ENCODE results near the gene ZBTB20. TPM values are rescaled to one million over a fixed set of nuclear protein-coding genes. Genes with fewer than 3 reads are reported as not detected.

ZBTB20 gene
- total and polyA plus RNA-seq, 12 donors, result 0.57 to 105 (median 86.8) TPM

GRCh38 chr3:114336122-114336697, 810.9 kb downstream of the ZBTB20 start:
- H3K4me3 ChIP-seq, result no peak overlapping the region
- WGBS, 2 donors, result 63 to 74% methylated on average over 1 of the region's 1 CpG
- H3K27me3 ChIP-seq, result no peaks in the 10 kb centered on the region
- H3K36me3 ChIP-seq, result peaks cover 0 to 54% (median 10%) of the 10 kb centered on the region in 9 donors
- ATAC-seq (no peak), DNase-seq (no peak)
- no peak overlapping the region for H3K27ac ChIP-seq
- H3K9me3 ChIP-seq, result peaks cover 0 to 6% (median 0%) of the 10 kb centered on the region in 11 donors
- intact Hi-C loops (cut with DNase I), result no loop called here
- H3K4me1 ChIP-seq, result peaks cover 0 to 38% (median 14%) of the 10 kb centered on the region in 9 donors
- TF ChIP-seq CTCF (IDR thresholded peaks at IDR 0.05), result peak; percentile 8 to 60 (median 50)

- H3K27me3 ChIP-seq, result no peaks in the 10 kb centered on the region
- 95% methylated on average over 2 of the region's 2 CpGs for WGBS, 2 donors
These were observed 813.2 kb downstream of the ZBTB20 start for GRCh38 chr3:114333923-114334240.

GRCh38 chr3:114333180-114333922, 813.7 kb downstream of the ZBTB20 start:
- Histone ChIP-seq H3K4me1 (peaks cover 0 to 26% (median 14%) of the 10 kb centered on the region in 9 donors), H3K4me3 (no peak overlapping the region), H3K27ac (peak overlapping the region in 1 of 10 donors; percentile 41), H3K9me3 (peaks cover 0 to 6% (median 0%) of the 10 kb centered on the region in 11 donors), H3K36me3 (peaks cover 0 to 36% (median 2%) of the 10 kb centered on the region in 9 donors), H3K27me3 (no peaks in the 10 kb centered on the region)
- no peak for TF ChIP-seq CTCF (IDR thresholded peaks at IDR 0.05)
- ATAC-seq, result no peak
- 66 to 71% methylated on average over 4 of the region's 4 CpGs for WGBS, 2 donors
- intact Hi-C loops (cut with DNase I), result no loop called here
- no peak for DNase-seq

More at GRCh38 chr3:114333923-114334240, 813.2 kb downstream of the ZBTB20 start:
- intact Hi-C loops (cut with DNase I), result no loop called here
- Histone ChIP-seq H3K27ac (peak overlapping the region in 1 of 10 donors; percentile 41), H3K4me1 (peaks cover 0 to 27% (median 14%) of the 10 kb centered on the region in 9 donors), H3K36me3 (peaks cover 0 to 41% (median 7%) of the 10 kb centered on the region in 9 donors), H3K4me3 (no peak overlapping the region), H3K9me3 (peaks cover 0 to 6% (median 0%) of the 10 kb centered on the region in 11 donors)
- TF ChIP-seq CTCF (IDR thresholded peaks at IDR 0.05), result no peak
- DNase-seq (no peak), ATAC-seq (no peak)

- Histone ChIP-seq H3K36me3 (peaks cover 0 to 28% (median 0%) of the 10 kb centered on the region in 9 donors), H3K4me1 (peaks cover 0 to 26% (median 14%) of the 10 kb centered on the region in 9 donors), H3K4me3 (no peak overlapping the region), H3K27ac (peak overlapping the region in 1 of 10 donors; percentile 41), H3K9me3 (peaks cover 0 to 6% (median 0%) of the 10 kb centered on the region in 11 donors), H3K27me3 (no peaks in the 10 kb centered on the region)
- TF ChIP-seq CTCF (IDR thresholded peaks at IDR 0.05), result no peak
- intact Hi-C loops (cut with DNase I), result no loop called here
- whole genome bisulfite sequencing, 2 donors, result 94 to 95% methylated on average over 5 of the region's 5 CpGs
- ATAC-seq (no peak), DNase-seq (no peak)
These were observed 814.5 kb downstream of the ZBTB20 start for GRCh38 chr3:114332342-114333179.

Data from heart right ventricle (tissue), 16 donors.